Erythroblast (primary cell): ENCODE data around the gene CUL1.
A peak's percentile ranks its signal among the peaks of the same experiment; 100 is the strongest.

Source experiments
- DNase-seq, 2 experiments: peaks; one replicate each; lab custom pipeline; 2025; lab: John Stamatoyannopoulos, UW
- GATA1 ChIP-seq: IDR thresholded peaks from 2 replicates; pipeline ENCODE4 v1.6.1; 2011; ENCODE audit warnings: low read depth, mild to moderate bottlenecking, control low read depth, low read length, moderate library complexity
- POLR2A ChIP-seq: IDR thresholded peaks from 2 replicates; pipeline ENCODE4 v1.6.1; 2011; ENCODE audit warnings: mild to moderate bottlenecking, low read length

Gene CUL1

GRCh38 chr7:148698397-148699023 is at the start of gene CUL1:
TSS of gene CUL1 (plus strand) at chr7:148698903. CDS start at chr7:148730123, 31,220 bp downstream.
- TF ChIP-seq POLR2A (no peak), GATA1 (no peak)
- DNase-seq, result peak; percentile 85 to 93

GRCh38 chr7:148650232-148650858 is 48.4 kb upstream of the CUL1 start:
- no peak for DNase-seq
- TF ChIP-seq POLR2A (no peak), GATA1 (no peak)

- no peak for DNase-seq
- TF ChIP-seq GATA1 (no peak), POLR2A (no peak)
Observed at GRCh38 chr7:148652773-148653172, 45.9 kb upstream of the CUL1 start.

- no peak for DNase-seq
Observed at GRCh38 chr7:148657929-148658328, 40.8 kb upstream of the CUL1 start.

GRCh38 chr7:148661471-148661870 is 37.2 kb upstream of the CUL1 start:
- TF ChIP-seq POLR2A (no peak), GATA1 (no peak)
- no peak for DNase-seq

More at GRCh38 chr7:148657929-148658328, 40.8 kb upstream of the CUL1 start:
- TF ChIP-seq GATA1 (no peak), POLR2A (no peak)

- TF ChIP-seq POLR2A, result no peak
- TF ChIP-seq GATA1, result no peak
- DNase-seq, result no peak
Observed at GRCh38 chr7:148662646-148663045, 36.1 kb upstream of the CUL1 start.

- no peak for DNase-seq
- TF ChIP-seq POLR2A (no peak), GATA1 (no peak)
Observed at GRCh38 chr7:148664324-148664723, 34.4 kb upstream of the CUL1 start.

- DNase-seq, result no peak
- TF ChIP-seq POLR2A (no peak), GATA1 (no peak)
Observed at GRCh38 chr7:148665221-148665620, 33.5 kb upstream of the CUL1 start.

- DNase-seq, result no peak
- TF ChIP-seq GATA1 (no peak), POLR2A (no peak)
Observed at GRCh38 chr7:148669927-148670326, 28.8 kb upstream of the CUL1 start.

- DNase-seq, result no peak
- TF ChIP-seq GATA1 (no peak), POLR2A (no peak)
Observed at GRCh38 chr7:148670374-148670773, 28.3 kb upstream of the CUL1 start.

- DNase-seq, result no peak
- no peak for TF ChIP-seq GATA1
- TF ChIP-seq POLR2A, result no peak
Observed at GRCh38 chr7:148670807-148671206, 27.9 kb upstream of the CUL1 start.

- peak; percentile 5 to 15 for DNase-seq
- no peak for TF ChIP-seq POLR2A
- no peak for TF ChIP-seq GATA1
Observed at GRCh38 chr7:148672041-148672440, 26.7 kb upstream of the CUL1 start.

GRCh38 chr7:148674689-148675088 is 24.0 kb upstream of the CUL1 start:
- TF ChIP-seq GATA1 (no peak), POLR2A (no peak)
- DNase-seq, result no peak

- TF ChIP-seq POLR2A (no peak), GATA1 (no peak)
- DNase-seq, result no peak
Observed at GRCh38 chr7:148676291-148676690, 22.4 kb upstream of the CUL1 start.

GRCh38 chr7:148681821-148682220 is 16.9 kb upstream of the CUL1 start:
- DNase-seq, result no peak

More at GRCh38 chr7:148681821-148682220, 16.9 kb upstream of the CUL1 start:
- no peak for TF ChIP-seq GATA1
- TF ChIP-seq POLR2A, result no peak
